GM21447 (cell line): Measurements from ENCODE around the gene HOXC6.
"Not testable (repeated sequence)": the region's sequence is repeated elsewhere in the genome, so short reads cannot be mapped to it uniquely, and the experiment has no call there.

Source experiments
- ATAC-seq: cut with Tn5 transposase; IDR thresholded peaks from one replicate; pipeline ENCODE4 v1.9.1; 2021; ENCODE audit not compliant: unreplicated experiment

Gene HOXC6

DNA sequence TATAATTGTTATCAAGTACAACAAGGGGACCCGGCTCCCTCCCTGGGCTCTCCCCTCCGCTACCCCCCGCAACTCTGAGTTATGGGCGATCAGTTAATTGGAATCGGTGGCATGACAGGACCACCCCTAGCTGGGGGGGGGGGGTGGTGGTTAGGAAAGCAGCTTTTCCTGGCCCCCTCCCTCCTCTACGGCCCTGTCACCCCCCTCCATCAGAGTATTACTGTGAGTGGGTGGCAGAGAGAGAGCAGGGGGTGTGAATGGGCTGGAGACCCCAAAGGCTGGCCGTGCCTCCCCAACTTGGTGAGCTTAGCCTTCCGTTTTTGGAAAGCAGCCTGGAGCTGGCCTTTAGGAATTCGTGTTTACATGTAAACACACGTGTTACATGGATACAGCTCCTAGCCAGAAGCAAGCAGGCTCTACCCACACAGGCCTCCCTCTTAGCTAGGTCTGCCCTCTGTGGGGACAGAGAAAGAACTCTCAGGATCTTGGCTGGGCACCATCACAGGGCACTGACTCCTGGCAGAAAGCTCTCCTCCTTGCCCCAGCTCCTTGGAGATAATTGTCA, 24.3 kb downstream of the HOXC6 start:
- ATAC-seq: peak; percentile 3

GRCh38 chr12:54053003-54053750, 24.9 kb downstream of the HOXC6 start:
- peak; percentile 78 for ATAC-seq

DNA sequence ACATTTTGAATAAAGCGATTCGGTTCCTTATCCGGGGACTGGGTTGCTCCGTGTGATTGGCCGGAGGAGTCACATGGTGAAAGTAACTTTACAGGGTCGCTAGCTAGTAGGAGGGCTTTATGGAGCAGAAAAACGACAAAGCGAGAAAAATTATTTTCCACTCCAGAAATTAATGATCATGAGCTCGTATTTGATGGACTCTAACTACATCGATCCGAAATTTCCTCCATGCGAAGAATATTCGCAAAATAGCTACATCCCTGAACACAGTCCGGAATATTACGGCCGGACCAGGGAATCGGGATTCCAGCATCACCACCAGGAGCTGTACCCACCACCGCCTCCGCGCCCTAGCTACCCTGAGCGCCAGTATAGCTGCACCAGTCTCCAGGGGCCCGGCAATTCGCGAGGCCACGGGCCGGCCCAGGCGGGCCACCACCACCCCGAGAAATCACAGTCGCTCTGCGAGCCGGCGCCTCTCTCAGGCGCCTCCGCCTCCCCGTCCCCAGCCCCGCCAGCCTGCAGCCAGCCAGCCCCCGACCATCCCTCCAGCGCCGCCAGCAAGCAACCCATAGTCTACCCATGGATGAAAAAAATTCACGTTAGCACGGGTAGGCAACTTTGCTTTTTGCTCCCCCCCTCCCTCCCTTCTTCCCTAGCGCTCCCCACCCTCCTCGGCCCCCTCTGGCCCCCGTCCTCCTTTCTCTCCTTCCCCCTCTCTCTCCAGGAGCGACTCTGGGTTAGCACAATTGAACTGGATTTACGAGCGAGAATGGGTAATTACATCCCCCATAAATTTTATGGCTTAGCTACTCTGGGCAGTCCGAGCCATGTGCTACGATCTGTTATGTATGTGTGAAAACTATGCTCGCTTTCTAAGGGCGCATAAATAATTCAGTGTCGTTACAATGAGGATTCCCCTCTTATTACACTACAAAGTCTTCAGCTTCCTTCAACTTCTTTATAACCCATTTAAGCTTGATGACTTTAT, 25.8 kb downstream of the HOXC6 start, which contains the start of gene HOXC4:
HOXC4 (plus strand) TSS at position 85 of the 991 bp plus-strand sequence; CDS start at position 173, 88 bp downstream.
- ATAC-seq: peak; percentile 40

DNA sequence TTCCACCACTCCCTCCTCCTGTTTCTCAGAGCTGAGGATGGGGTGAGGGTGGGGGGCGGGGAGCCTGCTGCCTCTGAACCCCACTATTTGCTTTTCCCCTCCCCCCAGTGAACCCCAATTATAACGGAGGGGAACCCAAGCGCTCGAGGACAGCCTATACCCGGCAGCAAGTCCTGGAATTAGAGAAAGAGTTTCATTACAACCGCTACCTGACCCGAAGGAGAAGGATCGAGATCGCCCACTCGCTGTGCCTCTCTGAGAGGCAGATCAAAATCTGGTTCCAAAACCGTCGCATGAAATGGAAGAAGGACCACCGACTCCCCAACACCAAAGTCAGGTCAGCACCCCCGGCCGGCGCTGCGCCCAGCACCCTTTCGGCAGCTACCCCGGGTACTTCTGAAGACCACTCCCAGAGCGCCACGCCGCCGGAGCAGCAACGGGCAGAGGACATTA, 26.5 kb downstream of the HOXC6 start:
- ATAC-seq: no peak

GRCh38 chr12:54055552-54055951, 27.3 kb downstream of the HOXC6 start:
- ATAC-seq: no peak

- no peak for ATAC-seq
Measured at GRCh38 chr12:54056110-54056509, 27.9 kb downstream of the HOXC6 start.

DNA sequence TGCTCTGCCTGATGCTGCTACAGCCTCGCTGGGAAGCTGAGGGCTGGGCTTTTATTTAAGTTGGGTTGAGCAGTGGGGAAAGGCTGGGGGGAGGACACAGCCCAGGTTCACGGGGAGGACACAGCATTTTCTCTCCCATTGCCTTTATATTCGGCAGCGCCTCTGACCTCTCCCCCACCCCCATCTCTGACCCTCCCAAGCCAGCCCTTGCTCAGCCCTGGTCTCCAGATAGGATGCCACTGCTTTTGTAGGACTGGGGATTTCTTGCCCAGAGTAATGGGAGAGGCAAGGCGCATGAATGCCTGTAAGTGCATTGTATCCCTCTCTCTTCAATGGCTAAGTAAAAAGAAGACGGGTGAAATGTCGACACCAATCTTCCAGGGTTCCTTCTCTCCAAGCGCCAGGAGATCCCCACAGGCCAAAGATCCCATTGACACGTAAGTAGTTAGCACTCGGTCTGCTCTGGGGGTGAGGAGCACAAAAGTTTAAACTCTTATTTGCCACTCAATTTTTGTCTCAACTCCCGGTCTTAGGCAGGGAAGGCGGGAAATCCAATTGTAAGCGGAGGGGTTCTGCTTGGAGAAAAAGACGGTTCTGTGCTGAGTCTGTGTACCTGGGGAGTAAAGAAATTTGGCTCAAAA, 30.0 kb downstream of the HOXC6 start:
- no peak for ATAC-seq

DNA sequence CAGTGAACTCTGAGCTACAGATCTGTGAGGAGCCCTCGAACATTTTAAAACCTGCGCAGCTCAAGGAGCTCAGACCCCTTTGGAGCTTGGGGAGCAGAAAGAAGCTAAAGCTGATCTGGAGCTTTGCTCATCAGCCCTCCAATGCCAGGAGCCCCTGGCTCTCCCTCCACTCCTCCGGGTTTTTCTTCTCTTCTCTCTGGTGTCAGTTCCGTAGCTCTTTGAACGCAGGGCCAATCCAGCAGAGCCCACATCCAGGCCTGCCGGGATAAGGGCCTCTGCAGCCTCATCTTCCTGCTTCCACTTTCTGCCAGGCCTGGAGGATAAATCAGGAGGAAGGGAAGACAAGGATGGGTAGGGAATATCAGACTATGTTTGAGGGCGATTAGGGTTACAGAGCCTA, 31.4 kb downstream of the HOXC6 start:
- ATAC-seq: no peak

DNA sequence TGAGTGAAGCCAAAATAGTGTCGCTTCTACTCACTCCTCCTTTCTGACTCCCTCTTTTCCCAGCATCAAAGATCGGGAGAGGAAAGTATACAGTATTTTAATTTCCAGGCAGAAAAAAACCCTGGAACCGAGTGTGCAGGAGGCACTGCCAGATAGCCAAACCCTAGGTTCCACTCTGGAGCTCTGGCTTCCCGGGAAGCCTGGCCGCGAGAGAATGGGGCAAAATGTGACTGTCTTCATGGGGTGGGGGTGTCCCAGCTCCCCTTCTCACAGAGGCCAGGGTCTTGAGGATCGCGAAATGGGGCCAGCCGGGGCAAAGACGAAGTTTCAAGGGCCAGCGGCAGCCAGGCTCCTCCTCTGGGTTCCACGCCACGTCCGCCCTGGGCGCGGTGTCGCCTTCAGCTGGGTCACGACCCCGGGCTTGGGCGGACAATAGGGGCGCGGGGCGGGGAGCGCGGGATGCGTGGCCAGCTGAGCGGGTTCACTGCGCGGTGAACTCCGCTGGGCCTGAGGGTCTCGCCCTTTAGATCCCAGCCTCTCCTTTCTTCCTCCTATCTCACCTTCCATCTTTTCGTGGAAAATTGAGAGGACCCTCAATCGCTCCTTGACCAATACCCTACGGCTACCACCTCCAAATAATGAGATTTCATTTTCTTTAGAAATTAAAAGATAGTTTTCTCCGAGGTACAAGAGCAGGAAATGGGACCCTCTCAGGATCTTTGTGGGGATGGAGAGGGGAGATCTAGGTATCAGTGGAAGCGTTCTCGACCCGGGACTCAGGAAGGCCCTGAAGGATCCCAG, 32.1 kb downstream of the HOXC6 start:
- no peak for ATAC-seq

DNA sequence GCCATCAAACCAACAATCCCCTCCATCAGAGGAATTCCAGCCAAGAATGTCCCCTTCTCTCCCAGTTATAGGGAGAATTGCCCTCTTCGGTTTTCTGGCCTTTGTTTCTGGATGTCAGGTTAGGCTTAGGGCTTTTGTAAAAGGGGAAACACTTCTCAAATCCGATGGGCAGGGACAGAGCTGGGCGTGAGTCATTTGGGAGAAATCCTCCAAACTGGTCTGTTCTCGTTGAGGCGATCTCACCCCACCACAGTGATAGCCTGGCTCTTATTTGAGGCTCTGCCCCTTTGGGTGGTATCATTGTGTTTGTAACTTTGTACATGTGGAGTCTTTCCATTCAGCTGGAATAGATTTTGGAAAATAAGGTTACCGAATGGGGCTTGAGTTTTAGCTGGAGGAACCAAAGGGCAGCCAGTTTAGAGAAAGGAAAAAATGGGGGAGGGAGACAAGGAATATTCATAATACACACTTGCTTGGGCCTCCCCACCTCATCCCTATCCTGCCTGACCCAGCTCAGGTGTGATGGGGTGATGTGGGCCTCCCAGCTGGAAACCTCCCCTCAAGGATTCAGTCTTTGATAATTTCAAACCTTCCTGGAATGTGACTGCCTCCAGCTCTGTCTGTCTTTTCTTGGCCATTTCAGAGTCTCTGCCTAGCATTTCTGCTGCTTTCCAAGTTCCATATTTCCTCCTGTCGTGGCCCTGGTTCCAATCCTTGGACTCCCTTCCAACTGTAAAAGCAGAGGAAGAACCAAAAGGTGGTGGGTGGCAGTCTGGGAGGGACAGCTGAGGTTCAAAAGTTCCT, 32.9 kb downstream of the HOXC6 start:
- ATAC-seq: no peak

- ATAC-seq: no peak
Measured at GRCh38 chr12:54065677-54066076, 37.4 kb downstream of the HOXC6 start.

DNA sequence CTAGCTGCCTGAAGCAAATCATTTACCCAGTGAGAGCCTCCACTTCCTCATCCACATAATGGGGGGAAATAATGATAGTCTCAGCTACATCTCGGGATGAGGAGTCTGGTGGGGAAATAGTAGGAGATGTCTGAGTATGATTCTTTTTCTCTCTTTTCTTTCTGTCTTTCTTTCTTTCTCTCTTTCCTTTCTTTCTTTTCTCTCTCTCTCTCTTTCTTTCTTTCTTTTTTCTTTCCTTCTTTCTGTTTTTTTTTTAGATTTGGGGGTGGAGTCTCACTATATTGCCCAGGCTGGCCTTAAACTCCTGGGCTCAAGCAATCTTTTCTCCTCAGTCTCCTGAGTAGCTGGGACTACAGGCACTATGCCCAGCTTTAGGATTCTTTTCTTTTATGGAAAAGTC, 38.2 kb downstream of the HOXC6 start:
- ATAC-seq: no peak

GRCh38 chr12:54068418-54069070, 40.3 kb downstream of the HOXC6 start:
- ATAC-seq: no peak

DNA sequence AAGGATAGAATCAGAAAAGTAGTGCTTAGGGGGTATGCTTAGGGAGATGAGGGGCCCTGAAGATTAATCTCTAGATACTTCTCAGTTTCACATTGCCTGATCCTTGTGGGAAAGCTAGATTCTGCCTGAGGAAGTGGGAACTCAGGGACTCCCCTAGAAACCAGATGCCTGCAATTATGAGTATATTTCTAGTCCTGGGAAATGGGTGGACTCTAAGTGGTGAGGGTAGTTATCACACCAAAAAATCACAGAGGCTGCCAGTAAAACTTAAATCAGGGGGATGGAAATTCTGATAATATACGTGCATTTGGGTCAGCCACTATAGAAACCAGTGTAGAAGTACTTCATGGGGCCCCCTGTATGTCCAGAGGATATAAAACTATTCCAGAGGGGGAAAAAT, 43.7 kb downstream of the HOXC6 start:
- ATAC-seq: no peak

DNA sequence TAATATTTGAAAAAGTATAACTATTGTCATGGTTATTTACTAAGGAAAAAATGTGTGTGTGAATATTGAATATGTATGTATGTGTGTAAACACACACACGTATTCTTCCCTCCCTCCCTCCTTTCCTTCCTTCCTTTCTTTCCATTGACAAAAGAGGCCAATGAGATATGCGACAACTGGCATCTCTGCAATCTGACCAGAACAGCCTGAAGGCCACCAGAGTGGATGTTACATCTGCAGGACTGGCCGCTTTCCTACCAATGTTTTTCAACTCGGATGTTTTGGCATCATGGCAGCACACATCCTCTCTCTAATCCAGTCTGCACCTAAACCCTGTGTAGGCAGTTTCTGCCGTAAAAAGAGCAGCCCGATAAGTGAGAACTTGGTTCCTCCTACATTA, 46.1 kb downstream of the HOXC6 start:
- ATAC-seq: no peak

GRCh38 chr12:54075409-54075808, 47.2 kb downstream of the HOXC6 start:
- no peak for ATAC-seq

DNA sequence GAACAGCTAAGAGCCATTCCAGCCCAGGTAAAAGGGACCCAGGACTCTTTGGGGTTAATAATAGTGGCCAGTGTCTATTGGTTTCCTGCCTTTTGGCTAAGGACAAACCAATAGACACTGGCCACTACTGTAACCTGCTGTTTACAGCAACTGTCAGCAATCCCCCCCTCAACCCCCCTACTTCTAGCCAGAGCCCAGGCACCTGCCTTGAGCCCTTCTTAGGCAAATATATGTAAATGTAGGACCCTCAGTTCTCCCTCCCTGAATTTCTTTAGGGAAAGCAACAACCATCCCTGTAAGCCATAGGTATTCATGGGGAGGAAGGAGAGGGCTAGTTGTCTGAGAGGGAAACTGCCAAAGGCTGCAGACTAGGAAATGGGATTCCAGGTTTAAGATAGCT, 47.7 kb downstream of the HOXC6 start:
- ATAC-seq: no peak

- not testable (repeated sequence) for ATAC-seq
Measured at GRCh38 chr12:54077843-54078242, 49.6 kb downstream of the HOXC6 start.

DNA sequence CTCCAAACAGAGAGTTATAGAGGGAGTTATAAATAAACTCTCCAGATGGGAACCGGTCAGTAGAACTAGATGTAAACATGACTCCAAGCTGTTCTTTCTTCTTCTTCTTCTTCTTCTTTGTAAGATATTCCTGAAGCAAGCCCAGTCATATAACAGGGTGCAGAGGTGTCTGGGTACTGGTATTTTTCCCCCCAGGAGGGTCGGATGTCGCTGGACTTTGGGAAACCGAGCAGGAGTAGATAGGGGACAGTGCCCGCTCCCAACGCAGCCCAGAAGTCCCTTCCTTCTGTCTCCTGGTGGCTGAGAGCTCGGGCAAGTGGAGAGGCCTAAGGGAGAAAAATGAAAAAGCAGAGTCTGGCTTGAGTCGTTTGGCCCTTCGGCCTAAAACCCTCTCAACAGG, 50.9 kb downstream of the HOXC6 start:
- ATAC-seq: not testable (repeated sequence)
